Ovary (tissue), 9 donors: ENCODE data around the gene ITPR3. TPM values are rescaled to one million over a fixed set of nuclear protein-coding genes. Genes with fewer than 3 reads are reported as not detected.

Source experiments
- DNase-seq, 5 donors: peaks; one replicate each; pipeline ENCODE4 v3.0.0-alpha.2; 2019 to 2020
- H3K27ac ChIP-seq, 2 donors: fragments of 200-600 bp; one replicate each; pipeline versions ENCODE4 v1.5.1 to v1.8.0; 2019 to 2022
- H3K27me3 ChIP-seq: fragments of 200-600 bp; one replicate; pipeline ENCODE4 v1.8.0; 2022
- H3K36me3 ChIP-seq: fragments of 200-600 bp; sonication (generic); one replicate; pipeline ENCODE4 v1.5.1; 2019
- H3K4me1 ChIP-seq: one replicate; pipeline ENCODE4 v1.8.1; 2013; ENCODE audit warnings: mild to moderate bottlenecking, moderate library complexity; ENCODE audit not compliant: insufficient read depth
- H3K4me3 ChIP-seq: fragments of 200-600 bp; sonication (generic); one replicate; pipeline ENCODE4 v1.5.1; 2017
- H3K9me3 ChIP-seq, 2 donors: fragments of 200-600 bp in 1 of 2; sonication (generic) in 1 of 2; one replicate each; pipeline versions ENCODE4 v1.5.1 to v1.8.1; 2013 to 2019; ENCODE audit warnings: mild to moderate bottlenecking in 1 of 2, moderate library complexity in 1 of 2
- EP300 ChIP-seq: sonication (generic); formaldehyde crosslinking; IDR thresholded peaks from one replicate; pipeline ENCODE4 v1.6.1; 2017; ENCODE audit warnings: antibody characterized with exemption
- POLR2A ChIP-seq: fragments of 450-650 bp; IDR thresholded peaks from one replicate; pipeline ENCODE4 v1.6.1; 2017; ENCODE audit warnings: antibody characterized with exemption, mild to moderate bottlenecking, moderate library complexity
- WGBS, 3 donors: extraction: QIAGEN DNeasy Blood & Tissue Kit in 1 of 3; methylation state at CpG; one replicate each; pipeline versions ENCODE4 v1.1.5 to v1.1.7; 2013 to 2017; 5-methylcytosine and 5-hydroxymethylcytosine counted together
- intact Hi-C, 4 donors: fragments of 100-400 bp; cut with DNase I; formaldehyde crosslinking; loops; one replicate each; pipeline versions ENCODE4 v1.11.0 to v1.15.1; 2022 to 2023
- polyA plus RNA-seq, 2 donors: library from polyadenylated mRNA; stranded (reverse); fragments of 200-250 nt in 1 of 2; fragments of 350-450 nt in 1 of 2; fragmentation: Illumina TruSeq in 1 of 2; extraction: RNeasy Lipid Tissue Mini Kit (QIAGEN cat#74804) in 1 of 2; gene quantifications; one replicate each; pipeline ENCODE4 v1.2.3, GENCODE V29; 2013 to 2014
- total RNA-seq, 7 donors: library from RNA; depleted of rRNA in 2 of 7; stranded (reverse); fragments of >200 nt in 2 of 7; fragmentation: NEBNext Ultra II Directional in 3 of 7; extraction: Animal tissue kit (Norgen Biotek cat#: 25700) in 3 of 7; gene quantifications; one replicate each; pipeline versions ENCODE4 v1.1.0 to v1.2.4, GENCODE V29; 2016 to 2023
- TF ChIP-seq, protein P1 (sequence below), 3 donors: fragments of 450-650 bp in 2 of 3; fragments of 200-600 bp in 1 of 3; IDR thresholded peaks; one replicate each; pipeline versions ENCODE4 v1.5.1 to v1.8.0; 2016 to 2022; ENCODE audit warnings: antibody characterized with exemption in 3 of 3, mild to moderate bottlenecking in 1 of 3
- donor health status: DM: no; HTN: no; CAD: no; lungs with moderate emphysema.
- donor health status: DM: no; HTN: no; CAD: no.
- donor health status: Bipolar disorder and iron deficiency.
- donor health status: DM: yes; HTN: yes; CAD: no.
- donor health status: DM: no; HTN: no; CAD: no.
- donor health status: DM: yes; HTN: yes; CAD: no.

Gene ITPR3
- total and polyA plus RNA-seq, 9 donors: 3.6 to 31.1 (median 11.7) TPM

GRCh38 chr6:33673851-33674250 lies 52.7 kb downstream of the ITPR3 start:
- H3K4me1 ChIP-seq: no peaks in the 10 kb centered on the region
- H3K9me3 ChIP-seq: no peaks in the 10 kb centered on the region
- no peak overlapping the region for H3K27ac ChIP-seq
- H3K36me3 ChIP-seq: no peaks in the 10 kb centered on the region
- H3K4me3 ChIP-seq: no peak overlapping the region
- TF ChIP-seq, protein P1, sequence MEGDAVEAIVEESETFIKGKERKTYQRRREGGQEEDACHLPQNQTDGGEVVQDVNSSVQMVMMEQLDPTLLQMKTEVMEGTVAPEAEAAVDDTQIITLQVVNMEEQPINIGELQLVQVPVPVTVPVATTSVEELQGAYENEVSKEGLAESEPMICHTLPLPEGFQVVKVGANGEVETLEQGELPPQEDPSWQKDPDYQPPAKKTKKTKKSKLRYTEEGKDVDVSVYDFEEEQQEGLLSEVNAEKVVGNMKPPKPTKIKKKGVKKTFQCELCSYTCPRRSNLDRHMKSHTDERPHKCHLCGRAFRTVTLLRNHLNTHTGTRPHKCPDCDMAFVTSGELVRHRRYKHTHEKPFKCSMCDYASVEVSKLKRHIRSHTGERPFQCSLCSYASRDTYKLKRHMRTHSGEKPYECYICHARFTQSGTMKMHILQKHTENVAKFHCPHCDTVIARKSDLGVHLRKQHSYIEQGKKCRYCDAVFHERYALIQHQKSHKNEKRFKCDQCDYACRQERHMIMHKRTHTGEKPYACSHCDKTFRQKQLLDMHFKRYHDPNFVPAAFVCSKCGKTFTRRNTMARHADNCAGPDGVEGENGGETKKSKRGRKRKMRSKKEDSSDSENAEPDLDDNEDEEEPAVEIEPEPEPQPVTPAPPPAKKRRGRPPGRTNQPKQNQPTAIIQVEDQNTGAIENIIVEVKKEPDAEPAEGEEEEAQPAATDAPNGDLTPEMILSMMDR (IDR thresholded peaks at IDR 0.05): no peak
- no peak for TF ChIP-seq POLR2A
- TF ChIP-seq EP300: no peak
- no peak for DNase-seq
- intact Hi-C loops: no loop called here
- 56 to 73% (median 57%) methylated on average over 7 of the region's 7 CpGs for WGBS, 3 donors
- H3K27me3 ChIP-seq: no peaks in the 10 kb centered on the region

GRCh38 chr6:33675968-33676367 lies 54.8 kb downstream of the ITPR3 start:
- no peaks in the 10 kb centered on the region for H3K9me3 ChIP-seq
- H3K36me3 ChIP-seq: no peaks in the 10 kb centered on the region
- H3K27me3 ChIP-seq: no peaks in the 10 kb centered on the region
- WGBS, 3 donors: 94 to 96% (median 96%) methylated on average over 7 of the region's 7 CpGs
- TF ChIP-seq EP300 (no peak), POLR2A (no peak)
- intact Hi-C loops: no loop called here
- H3K4me3 ChIP-seq: no peak overlapping the region
- no peak for DNase-seq
- H3K4me1 ChIP-seq: no peaks in the 10 kb centered on the region
- no peak overlapping the region for H3K27ac ChIP-seq

GRCh38 chr6:33676416-33677142 lies 55.5 kb downstream of the ITPR3 start:
- intact Hi-C loops: no loop called here

DNA sequence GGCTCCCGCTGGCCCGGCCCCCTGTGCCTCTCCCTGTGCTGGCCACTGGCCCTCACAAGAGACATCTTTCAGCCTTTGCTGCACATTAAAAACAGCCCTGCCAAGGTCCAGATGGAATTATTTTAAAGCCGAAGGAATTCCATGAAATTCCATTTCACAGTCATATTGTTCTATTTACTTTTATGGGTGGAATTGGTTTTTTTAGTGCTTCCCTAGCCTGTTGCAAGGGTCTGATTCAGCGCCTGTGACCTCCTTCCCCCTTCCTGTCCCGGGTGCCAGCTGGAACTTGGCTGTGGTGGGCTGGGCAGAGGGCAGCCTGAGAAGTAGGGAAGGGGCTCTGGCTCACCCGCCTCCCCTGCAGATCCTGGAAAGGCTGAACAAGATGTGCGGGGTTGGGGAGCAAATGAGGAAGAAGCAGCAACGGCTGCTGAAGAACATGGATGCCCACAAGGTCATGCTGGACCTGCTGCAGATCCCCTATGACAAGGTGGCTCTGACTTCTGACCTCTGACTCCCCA lies 56.1 kb downstream of the ITPR3 start:
- DNase-seq: no peak
- Histone ChIP-seq H3K4me3 (no peak overlapping the region), H3K27ac (no peak overlapping the region), H3K9me3 (no peaks in the 10 kb centered on the region), H3K4me1 (no peaks in the 10 kb centered on the region), H3K27me3 (no peaks in the 10 kb centered on the region), H3K36me3 (no peaks in the 10 kb centered on the region)
- intact Hi-C loops: no loop called here
- TF ChIP-seq POLR2A (no peak), EP300 (no peak)
- TF ChIP-seq, protein P1 (IDR thresholded peaks at IDR 0.05): no peak
- 21 to 57% (median 48%) methylated on average over 8 of the region's 8 CpGs for WGBS, 3 donors

More at GRCh38 chr6:33676416-33677142, 55.5 kb downstream of the ITPR3 start:
- no peak for DNase-seq
- Histone ChIP-seq H3K9me3 (no peaks in the 10 kb centered on the region), H3K4me3 (no peak overlapping the region), H3K36me3 (no peaks in the 10 kb centered on the region), H3K4me1 (no peaks in the 10 kb centered on the region), H3K27me3 (no peaks in the 10 kb centered on the region), H3K27ac (no peak overlapping the region)
- WGBS, 3 donors: 58 to 77% (median 62%) methylated on average over 15 of the region's 15 CpGs
- TF ChIP-seq POLR2A (no peak), EP300 (no peak)
- TF ChIP-seq, protein P1 (IDR thresholded peaks at IDR 0.05): no peak

GRCh38 chr6:33677689-33678088 lies 56.6 kb downstream of the ITPR3 start:
- no peaks in the 10 kb centered on the region for H3K9me3 ChIP-seq
- no peak for DNase-seq
- TF ChIP-seq, protein P1 (IDR thresholded peaks at IDR 0.05): no peak
- TF ChIP-seq POLR2A: no peak
- TF ChIP-seq EP300: no peak
- H3K4me3 ChIP-seq: no peak overlapping the region
- H3K36me3 ChIP-seq: no peaks in the 10 kb centered on the region
- no peak overlapping the region for H3K27ac ChIP-seq
- no peaks in the 10 kb centered on the region for H3K27me3 ChIP-seq
- intact Hi-C loops: no loop called here
- no peaks in the 10 kb centered on the region for H3K4me1 ChIP-seq
- WGBS, 3 donors: 84 to 89% (median 89%) methylated on average over 2 of the region's 2 CpGs
